ENCODE measurements around the gene TRIM40. TPM values are rescaled to one million over a fixed set of nuclear protein-coding genes. Genes with fewer than 3 reads are reported as not detected.

Gene TRIM40
- total and polyA plus RNA-seq, 2 of the 13 experiments (the other 11 are each of a cell fraction or from before 2014, with no cell fraction given) = 0.58 TPM; not detected in 1

DNA sequence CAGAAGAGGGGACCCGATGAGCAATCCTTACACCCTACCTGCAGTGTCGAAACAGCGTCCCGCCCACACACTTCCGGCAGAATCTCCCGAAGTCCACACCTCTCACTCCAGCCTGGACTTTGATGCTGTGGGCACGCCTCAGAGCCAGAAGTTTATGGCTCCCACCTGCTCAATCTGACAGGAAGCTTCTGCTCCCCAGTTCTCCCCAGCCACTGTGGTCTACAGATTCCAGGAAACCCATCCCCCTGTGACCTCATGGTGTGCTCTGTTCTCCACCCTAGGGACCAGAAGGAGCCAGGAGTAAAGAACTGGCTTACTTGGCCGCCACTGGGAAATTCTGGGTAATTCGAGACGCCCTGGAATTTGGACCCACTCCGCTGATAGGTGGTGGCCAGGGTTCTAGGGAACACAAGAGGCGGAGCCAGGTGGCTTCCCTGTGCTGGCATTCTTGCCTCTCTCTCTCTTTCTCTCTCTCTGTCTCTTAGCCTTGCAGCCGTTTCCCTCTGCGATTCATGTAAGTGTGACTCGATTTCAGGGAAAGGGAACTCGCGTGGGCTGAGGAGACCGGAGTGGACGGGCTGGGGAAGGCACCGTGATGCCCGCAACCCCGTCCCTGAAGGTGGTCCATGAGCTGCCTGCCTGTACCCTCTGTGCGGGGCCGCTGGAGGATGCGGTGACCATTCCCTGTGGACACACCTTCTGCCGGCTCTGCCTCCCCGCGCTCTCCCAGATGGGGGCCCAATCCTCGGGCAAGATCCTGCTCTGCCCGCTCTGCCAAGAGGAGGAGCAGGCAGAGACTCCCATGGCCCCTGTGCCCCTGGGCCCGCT, 27.4 kb downstream of the TRIM40 start, which contains the start of gene TRIM15 (continued):
- no peak for TF ChIP-seq GTF2F1 (IDR thresholded peaks at IDR 0.05; ENCODE audit: low read length)
- TF ChIP-seq SNAI1 (CRISPR knock-in tag; IDR thresholded peaks at IDR 0.05; ENCODE audit: borderline replicate concordance) = peak; percentile 79; the same call in 1 of the 2 replicates
- peak; percentile 98 for TF ChIP-seq NCOR1 (IDR thresholded peaks at IDR 0.05; ENCODE audit: borderline replicate concordance, low read length)
- TF ChIP-seq TARDBP (CRISPR knock-in tag; IDR thresholded peaks at IDR 0.05) = peak; percentile 94
- TF ChIP-seq ZC3H13 (CRISPR knock-in tag; IDR thresholded peaks at IDR 0.05) = 0 out of 2 replicates have a peak, but pooled peaks have one; percentile 69
- TF ChIP-seq, protein P1, sequence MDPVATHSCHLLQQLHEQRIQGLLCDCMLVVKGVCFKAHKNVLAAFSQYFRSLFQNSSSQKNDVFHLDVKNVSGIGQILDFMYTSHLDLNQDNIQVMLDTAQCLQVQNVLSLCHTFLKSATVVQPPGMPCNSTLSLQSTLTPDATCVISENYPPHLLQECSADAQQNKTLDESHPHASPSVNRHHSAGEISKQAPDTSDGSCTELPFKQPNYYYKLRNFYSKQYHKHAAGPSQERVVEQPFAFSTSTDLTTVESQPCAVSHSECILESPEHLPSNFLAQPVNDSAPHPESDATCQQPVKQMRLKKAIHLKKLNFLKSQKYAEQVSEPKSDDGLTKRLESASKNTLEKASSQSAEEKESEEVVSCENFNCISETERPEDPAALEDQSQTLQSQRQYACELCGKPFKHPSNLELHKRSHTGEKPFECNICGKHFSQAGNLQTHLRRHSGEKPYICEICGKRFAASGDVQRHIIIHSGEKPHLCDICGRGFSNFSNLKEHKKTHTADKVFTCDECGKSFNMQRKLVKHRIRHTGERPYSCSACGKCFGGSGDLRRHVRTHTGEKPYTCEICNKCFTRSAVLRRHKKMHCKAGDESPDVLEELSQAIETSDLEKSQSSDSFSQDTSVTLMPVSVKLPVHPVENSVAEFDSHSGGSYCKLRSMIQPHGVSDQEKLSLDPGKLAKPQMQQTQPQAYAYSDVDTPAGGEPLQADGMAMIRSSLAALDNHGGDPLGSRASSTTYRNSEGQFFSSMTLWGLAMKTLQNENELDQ (CRISPR knock-in tag; IDR thresholded peaks at IDR 0.05; ENCODE audit: borderline replicate concordance) = no peak
- TF ChIP-seq, protein P2, sequence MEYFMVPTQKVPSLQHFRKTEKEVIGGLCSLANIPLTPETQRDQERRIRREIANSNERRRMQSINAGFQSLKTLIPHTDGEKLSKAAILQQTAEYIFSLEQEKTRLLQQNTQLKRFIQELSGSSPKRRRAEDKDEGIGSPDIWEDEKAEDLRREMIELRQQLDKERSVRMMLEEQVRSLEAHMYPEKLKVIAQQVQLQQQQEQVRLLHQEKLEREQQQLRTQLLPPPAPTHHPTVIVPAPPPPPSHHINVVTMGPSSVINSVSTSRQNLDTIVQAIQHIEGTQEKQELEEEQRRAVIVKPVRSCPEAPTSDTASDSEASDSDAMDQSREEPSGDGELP (IDR thresholded peaks at IDR 0.05; ENCODE audit: borderline replicate concordance, low read depth) = peak; percentile 61; the same call in 1 of the 2 replicates
- TF ChIP-seq, protein P3, sequence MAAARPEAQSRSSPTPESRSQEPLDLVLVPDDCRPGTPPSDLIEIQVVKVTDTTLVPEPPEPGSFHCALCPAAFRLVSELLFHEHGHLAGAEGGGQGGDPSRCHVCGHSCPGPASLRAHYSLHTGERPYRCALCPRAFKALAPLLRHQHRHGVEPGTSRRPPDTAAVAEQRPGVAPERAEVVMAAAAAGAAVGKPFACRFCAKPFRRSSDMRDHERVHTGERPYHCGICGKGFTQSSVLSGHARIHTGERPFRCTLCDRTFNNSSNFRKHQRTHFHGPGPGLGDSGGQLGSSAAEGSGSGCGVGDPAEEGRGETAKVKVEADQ (CRISPR knock-in tag; IDR thresholded peaks at IDR 0.05; ENCODE audit: borderline replicate concordance) = peak; percentile 44; the same call in 1 of the 2 replicates
- TF ChIP-seq SIX1 (CRISPR knock-in tag; IDR thresholded peaks at IDR 0.05; ENCODE audit: borderline replicate concordance) = peak; percentile 100
- peak; percentile 17; the same call in 1 of the 2 replicates for TF ChIP-seq KDM3A (CRISPR knock-in tag; IDR thresholded peaks at IDR 0.05; ENCODE audit: low read depth)
- TF ChIP-seq, protein P4, sequence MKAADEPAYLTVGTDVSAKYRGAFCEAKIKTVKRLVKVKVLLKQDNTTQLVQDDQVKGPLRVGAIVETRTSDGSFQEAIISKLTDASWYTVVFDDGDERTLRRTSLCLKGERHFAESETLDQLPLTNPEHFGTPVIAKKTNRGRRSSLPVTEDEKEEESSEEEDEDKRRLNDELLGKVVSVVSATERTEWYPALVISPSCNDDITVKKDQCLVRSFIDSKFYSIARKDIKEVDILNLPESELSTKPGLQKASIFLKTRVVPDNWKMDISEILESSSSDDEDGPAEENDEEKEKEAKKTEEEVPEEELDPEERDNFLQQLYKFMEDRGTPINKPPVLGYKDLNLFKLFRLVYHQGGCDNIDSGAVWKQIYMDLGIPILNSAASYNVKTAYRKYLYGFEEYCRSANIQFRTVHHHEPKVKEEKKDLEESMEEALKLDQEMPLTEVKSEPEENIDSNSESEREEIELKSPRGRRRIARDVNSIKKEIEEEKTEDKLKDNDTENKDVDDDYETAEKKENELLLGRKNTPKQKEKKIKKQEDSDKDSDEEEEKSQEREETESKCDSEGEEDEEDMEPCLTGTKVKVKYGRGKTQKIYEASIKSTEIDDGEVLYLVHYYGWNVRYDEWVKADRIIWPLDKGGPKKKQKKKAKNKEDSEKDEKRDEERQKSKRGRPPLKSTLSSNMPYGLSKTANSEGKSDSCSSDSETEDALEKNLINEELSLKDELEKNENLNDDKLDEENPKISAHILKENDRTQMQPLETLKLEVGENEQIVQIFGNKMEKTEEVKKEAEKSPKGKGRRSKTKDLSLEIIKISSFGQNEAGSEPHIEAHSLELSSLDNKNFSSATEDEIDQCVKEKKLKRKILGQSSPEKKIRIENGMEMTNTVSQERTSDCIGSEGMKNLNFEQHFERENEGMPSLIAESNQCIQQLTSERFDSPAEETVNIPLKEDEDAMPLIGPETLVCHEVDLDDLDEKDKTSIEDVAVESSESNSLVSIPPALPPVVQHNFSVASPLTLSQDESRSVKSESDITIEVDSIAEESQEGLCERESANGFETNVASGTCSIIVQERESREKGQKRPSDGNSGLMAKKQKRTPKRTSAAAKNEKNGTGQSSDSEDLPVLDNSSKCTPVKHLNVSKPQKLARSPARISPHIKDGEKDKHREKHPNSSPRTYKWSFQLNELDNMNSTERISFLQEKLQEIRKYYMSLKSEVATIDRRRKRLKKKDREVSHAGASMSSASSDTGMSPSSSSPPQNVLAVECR (CRISPR knock-in tag; IDR thresholded peaks at IDR 0.05; ENCODE audit: borderline replicate concordance) = peak; percentile 92
- TF ChIP-seq TSC22D2 (CRISPR knock-in tag; IDR thresholded peaks at IDR 0.05; ENCODE audit: borderline replicate concordance) = no peak; the same call in none of the 2 replicates
- TF ChIP-seq ZNF558 (CRISPR knock-in tag; IDR thresholded peaks at IDR 0.05; ENCODE audit: borderline replicate concordance) = no peak
- no peak for TF ChIP-seq ZNF30 (CRISPR knock-in tag; IDR thresholded peaks at IDR 0.05)
- TF ChIP-seq AHR (CRISPR knock-in tag; IDR thresholded peaks at IDR 0.05) = 0 out of 2 replicates have a peak, but pooled peaks have one; percentile 25
- 0 out of 2 replicates have a peak, but pooled peaks have one; percentile 50 for TF ChIP-seq ZSCAN9 (CRISPR knock-in tag; IDR thresholded peaks at IDR 0.05; ENCODE audit: borderline replicate concordance)
- TF ChIP-seq ELF3 (CRISPR knock-in tag; IDR thresholded peaks at IDR 0.05) = peak; percentile 87
- TF ChIP-seq, protein P5, sequence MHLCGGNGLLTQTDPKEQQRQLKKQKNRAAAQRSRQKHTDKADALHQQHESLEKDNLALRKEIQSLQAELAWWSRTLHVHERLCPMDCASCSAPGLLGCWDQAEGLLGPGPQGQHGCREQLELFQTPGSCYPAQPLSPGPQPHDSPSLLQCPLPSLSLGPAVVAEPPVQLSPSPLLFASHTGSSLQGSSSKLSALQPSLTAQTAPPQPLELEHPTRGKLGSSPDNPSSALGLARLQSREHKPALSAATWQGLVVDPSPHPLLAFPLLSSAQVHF (CRISPR knock-in tag; IDR thresholded peaks at IDR 0.05) = peak; percentile 88; the same call in 1 of the 2 replicates
- TF ChIP-seq U2AF2 (IDR thresholded peaks at IDR 0.05; ENCODE audit: low read depth, low read length) = peak; percentile 37; the same call in 1 of the 2 replicates

All from HepG2 (cell line).